GM21529 (cell line): ENCODE data around the gene TSLP.
A peak's percentile ranks its signal among the peaks of the same experiment; 100 is the strongest.

Experiments used
- ATAC-seq: cut with Tn5 transposase; IDR thresholded peaks from one replicate; pipeline ENCODE4 v1.9.1; 2021; ENCODE audit not compliant: unreplicated experiment

TSLP gene

GRCh38 chr5:111071413-111071812, at the start of gene TSLP:
Gene TSLP, plus strand, starts transcription at chr5:111071713. Its CDS starts 178 bp downstream, at chr5:111071891.
- ATAC-seq: no peak

DNA sequence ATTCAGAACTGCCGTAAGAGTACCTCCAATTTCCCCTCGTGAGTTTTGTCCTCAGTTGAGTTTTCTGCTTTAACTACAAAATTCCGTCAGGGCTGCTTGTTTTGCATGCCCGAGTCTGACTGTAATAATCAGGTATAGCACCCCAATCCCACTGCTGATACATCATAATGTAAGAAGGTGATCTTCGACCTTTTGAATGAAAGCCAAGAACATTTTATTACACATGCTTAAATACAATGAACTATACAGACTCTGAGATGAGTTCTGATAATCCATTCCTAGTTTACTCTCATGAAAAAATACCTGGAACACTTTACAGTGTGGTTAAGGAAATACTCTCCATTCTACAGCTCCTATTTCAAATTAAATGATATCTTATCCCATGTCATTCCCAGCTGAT, 49.2 kb upstream of the TSLP start:
- ATAC-seq: no peak

DNA sequence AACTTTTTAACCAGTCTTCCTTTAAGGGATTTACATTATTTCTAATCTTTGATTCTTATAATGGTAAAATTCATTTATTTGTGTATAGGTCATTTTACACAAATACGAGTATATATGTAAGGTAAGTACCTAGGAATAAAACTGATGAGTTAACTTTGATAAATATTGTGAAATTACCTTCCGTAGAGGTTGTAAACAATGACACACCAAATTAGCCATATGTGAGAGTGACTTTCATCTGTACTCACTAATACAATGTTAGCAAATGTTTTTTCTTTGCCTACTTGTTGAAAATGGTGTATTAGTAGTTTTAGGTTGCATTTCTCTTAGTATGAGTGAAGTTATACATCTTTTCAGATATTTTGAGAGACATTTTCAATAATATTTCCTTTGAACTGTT, 42.6 kb upstream of the TSLP start:
- ATAC-seq: no peak

DNA sequence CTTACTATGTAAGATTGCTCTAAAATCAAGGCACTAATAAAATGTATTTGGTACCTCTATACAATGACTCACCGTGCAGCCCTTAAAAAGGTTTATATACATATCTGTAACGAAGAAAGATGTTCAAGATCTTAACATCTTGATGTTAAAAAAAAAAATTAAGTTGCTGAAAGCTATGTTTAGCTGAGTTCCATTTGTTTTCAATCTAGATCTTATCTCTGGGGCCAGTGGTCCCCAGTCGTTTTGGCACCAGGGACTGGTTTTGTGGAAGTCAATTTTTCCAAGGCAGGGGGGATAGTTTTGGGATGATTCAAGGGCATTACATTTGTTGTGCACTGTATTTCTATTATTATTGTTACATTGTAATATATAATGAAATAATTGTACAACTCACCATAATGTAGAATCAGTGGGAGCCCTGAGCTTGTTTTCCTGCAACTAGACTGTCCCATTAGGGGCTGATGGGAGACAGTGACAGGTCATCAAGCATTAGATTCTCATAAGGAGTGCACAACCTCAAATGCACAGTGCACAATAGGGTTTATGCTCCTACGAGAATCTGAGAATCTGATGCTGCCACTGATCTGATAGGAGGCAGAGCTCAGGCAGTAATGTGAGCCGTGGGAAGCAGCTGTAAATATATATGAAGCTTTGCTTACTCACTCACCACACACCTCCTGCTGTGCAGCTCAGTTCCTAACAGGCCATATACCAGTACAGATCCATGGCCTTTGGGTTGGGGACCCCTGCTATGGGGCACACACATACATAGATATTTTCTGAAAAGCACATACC, 27.6 kb upstream of the TSLP start:
- no peak for ATAC-seq

- ATAC-seq: no peak
These were observed 13.4 kb upstream of the TSLP start for GRCh38 chr5:111058064-111058463.

GRCh38 chr5:111060169-111060568, 11.3 kb upstream of the TSLP start:
- no peak for ATAC-seq

- ATAC-seq: no peak
These were observed 9.9 kb upstream of the TSLP start for GRCh38 chr5:111061618-111062017.

- peak; percentile 85 for ATAC-seq
These were observed 7.7 kb upstream of the TSLP start for GRCh38 chr5:111063709-111064322.

- ATAC-seq: no peak
These were observed 5.1 kb upstream of the TSLP start for GRCh38 chr5:111066261-111066938.

GRCh38 chr5:111068213-111068612, 3.3 kb upstream of the TSLP start:
- ATAC-seq: no peak

- ATAC-seq: no peak
These were observed 1.7 kb upstream of the TSLP start for GRCh38 chr5:111069839-111070238.

DNA sequence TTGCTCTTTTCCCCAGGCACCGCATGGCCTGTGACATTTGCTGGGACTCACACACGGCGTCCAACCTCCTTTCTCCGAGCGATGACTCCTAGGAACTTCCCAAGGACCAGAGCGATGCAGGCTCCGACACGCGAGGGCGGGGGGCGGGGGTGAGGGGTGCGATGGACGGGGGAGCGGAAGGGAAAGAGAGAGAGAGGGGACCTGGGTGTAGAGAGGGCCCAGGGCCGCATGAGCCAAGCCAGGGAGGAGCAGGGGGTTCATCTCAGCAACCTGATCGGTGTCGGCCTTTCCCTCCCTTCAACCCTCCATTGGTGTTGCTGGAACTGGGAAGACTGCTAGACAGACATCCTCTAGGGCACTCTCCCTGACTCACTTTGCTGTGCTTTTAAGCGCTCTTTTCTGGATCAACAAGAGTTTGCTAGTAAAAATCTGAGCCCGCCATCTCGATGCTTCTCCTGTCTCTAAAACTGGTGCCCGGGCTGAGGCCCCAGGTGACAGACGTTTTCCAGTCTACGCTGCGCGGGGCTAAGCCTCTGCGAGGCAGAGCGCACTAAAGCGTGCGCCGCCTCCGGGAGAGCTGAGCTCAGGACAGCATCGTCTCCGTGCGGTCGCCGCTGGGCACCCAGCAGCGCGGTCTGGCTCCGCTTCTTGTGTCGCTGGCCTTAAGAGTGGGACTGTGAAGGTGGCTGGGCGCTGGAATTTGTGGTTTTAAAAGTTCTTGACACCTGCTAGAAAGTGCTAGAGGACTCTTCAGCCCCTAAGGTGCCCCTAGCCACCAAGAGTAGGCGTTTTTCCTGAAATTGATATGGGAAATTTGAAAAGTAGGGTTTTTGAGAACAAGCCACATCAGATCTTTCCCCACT, 1.0 kb upstream of the TSLP start:
- ATAC-seq: peak; percentile 41

GRCh38 chr5:111072949-111073682, 1.6 kb downstream of the TSLP start:
- ATAC-seq: peak; percentile 81

GRCh38 chr5:111074244-111074643, 2.7 kb downstream of the TSLP start:
- ATAC-seq: no peak

GRCh38 chr5:111075520-111075919, 4.0 kb downstream of the TSLP start:
- no peak for ATAC-seq

DNA sequence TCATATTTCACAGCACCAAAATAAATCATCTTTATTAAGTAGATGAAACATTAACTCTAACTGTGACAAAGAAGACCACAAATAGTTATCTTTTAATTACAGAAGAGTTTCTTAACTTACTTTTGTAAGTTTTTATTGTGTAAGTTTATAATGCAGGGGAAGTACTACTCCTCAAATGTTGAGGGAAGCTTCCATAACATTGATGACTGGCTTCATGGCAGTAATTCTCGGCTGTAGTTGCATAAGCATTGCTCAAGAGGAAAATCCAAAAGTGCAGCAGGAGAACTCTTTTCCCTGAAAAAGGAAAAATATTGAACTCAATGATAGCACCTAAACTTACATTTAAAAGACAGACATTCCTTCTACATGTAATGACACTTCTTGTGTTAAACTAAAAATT, 4.6 kb downstream of the TSLP start:
- no peak for ATAC-seq

DNA sequence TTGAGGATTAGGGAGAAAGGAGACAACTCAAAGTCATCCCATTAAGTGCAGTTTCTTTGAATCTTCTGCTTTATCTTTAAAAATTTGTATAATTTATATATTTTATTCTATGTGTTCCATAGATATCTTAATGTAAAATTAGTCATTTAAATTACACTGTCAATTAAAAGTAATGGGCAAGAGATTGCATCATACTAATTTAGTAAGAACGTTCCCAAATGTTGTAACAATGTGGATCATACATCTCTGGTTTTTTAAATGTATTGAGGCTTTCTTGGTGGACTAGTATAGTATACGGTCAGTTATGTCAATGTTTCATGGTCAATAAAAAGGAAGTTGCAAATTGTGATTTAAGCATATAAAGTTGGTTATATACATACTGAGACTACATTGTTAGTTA, 6.2 kb downstream of the TSLP start:
- no peak for ATAC-seq

GRCh38 chr5:111079846-111080245, 8.3 kb downstream of the TSLP start:
- no peak for ATAC-seq

DNA sequence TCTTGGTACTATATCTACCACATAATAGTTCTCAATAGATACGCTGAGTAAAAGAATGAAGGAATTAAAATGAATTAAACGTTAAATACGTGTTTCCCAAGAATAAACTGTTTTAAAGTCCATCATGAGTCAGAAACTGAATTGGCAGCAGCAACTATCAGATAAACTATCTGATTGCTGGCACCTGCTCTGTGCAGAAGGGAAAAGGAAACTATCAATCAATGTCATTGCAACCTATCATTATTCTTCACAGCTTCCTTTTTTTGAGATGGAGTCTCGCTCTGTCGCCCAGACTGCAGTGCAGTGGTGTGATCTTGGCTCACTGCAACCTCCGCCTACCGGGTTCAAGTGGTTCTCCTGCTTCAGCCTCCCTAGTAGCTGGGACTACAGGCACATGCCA, 11.8 kb downstream of the TSLP start:
- no peak for ATAC-seq

- ATAC-seq: peak; percentile 91
These were observed 20.7 kb downstream of the TSLP start, which contains the start of gene WDR36 for GRCh38 chr5:111092062-111092853. Gene WDR36, plus strand, starts transcription at chr5:111092348. Its CDS starts 109 bp downstream, at chr5:111092457.
